HG03354 (cell line): Measurements from ENCODE around the gene NUDT5.

Experiments
- ATAC-seq: cut with Tn5 transposase; IDR thresholded peaks from one replicate; pipeline ENCODE4 v1.9.1; 2021; ENCODE audit warnings: mild to moderate bottlenecking; ENCODE audit not compliant: unreplicated experiment, poor library complexity, severe bottlenecking

NUDT5 gene

DNA sequence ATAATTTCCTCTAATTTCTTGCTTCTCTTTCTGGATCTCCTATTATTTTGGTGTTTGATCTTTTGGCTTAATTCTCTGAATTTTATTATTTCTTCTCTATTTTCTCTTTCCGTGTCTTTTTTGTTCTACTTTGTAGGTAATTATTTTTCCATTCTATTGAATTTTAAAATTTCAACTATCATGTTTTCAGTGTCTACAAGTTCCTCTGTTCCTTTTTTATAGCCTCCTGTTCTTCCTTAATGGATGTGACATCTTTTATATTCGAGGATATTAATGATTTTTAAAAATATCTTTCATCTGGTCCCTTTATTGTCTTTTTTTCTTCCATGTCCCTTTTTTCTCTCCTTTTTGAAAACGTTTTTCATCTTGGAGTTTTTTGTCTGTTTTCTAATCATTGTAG is 11.4 kb upstream of the NUDT5 start:
- ATAC-seq = no peak

DNA sequence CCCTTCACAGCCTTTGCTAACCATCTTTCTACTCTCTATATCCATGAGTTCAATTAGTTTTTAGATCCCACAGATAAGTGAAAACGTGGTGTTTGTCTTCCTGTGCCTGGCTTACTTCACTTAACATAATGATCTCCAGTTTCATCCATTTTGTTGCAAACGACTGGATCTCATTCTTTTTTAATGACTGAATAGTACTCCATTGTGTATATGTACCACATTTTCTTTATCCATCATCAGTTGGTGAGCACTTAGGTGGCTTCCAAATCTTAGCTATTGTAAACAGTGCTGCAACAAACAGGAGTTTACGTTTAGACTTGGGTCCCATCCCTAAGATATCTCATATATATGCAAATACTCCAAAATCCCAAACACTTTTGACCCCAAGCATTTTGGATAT is 9.4 kb upstream of the NUDT5 start:
- no peak for ATAC-seq

DNA sequence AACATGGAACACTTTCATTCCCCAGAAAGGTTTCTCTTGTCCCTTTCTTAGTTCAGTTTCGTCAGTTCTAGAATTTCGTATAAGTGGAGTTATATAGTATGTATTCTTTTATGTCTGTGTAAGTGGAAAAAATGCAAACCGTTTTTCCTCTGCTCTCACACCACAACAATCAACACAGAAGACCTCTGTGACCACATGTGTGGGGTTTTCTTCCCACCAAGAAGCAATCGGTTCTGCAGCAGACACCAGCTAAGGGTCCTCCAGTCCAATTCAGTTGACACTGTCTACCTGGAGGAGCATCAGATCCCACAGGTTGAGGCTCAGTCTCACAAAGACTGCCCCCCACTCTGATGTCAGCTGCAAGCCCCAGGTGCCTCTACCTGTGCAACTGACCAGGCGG is 6.5 kb upstream of the NUDT5 start:
- ATAC-seq = no peak

DNA sequence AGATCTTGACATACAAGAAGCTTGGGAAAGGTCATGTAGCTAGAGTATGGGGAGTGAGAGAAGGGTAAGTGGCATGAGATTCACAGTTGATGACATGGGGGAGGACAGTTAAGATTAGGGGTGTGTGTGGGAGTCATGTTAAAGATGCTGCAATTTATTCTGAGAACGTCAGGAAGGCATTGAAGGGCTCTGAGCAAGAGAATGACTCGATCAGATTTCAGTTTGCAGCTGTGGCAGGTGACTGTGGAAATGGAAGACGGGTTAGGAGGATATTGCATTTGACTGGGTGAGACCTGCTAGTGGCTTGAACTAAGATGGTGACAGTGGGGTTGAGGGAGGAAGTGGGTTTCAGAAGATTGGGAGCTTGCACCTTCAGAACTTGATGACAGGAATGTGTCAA is 5.9 kb upstream of the NUDT5 start:
- no peak for ATAC-seq

DNA sequence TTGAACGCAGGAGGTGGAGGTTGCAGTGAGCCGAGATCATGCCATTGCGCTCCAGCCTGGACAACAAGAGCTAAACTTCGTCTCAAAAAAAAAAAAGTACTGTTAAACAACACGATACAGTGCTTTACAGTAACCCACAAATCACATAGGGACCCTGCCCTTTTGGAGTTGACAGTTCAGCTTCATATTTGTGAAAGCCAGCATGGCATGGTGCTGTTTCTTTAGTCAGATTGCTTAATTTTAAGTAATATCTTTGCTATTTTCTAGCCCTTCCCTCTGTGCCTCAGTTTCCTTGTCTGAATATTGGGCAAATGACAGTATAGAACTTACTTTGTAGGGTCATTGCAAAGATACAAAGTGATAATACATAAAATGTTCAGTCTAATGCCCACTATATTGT is 5.2 kb upstream of the NUDT5 start:
- no peak for ATAC-seq

DNA sequence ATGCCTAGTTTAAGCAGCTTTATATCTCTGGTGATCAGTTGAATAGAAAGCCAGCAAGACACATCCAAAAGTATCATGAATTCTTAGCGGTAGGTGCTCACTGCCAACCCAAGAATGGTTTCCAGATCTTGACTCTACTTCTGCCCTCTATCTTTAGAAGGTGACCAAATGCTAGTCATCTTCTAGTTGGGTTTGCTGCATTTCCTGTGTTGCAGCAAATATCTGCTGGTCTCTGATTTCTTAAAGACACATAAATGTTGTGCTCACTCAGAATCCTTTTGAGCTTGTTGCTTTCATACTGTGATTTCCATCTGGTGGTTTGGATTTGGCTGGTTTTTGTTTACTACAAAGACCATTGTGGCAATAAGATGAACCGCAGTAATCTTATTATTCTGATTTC is 2.5 kb upstream of the NUDT5 start:
- no peak for ATAC-seq

DNA sequence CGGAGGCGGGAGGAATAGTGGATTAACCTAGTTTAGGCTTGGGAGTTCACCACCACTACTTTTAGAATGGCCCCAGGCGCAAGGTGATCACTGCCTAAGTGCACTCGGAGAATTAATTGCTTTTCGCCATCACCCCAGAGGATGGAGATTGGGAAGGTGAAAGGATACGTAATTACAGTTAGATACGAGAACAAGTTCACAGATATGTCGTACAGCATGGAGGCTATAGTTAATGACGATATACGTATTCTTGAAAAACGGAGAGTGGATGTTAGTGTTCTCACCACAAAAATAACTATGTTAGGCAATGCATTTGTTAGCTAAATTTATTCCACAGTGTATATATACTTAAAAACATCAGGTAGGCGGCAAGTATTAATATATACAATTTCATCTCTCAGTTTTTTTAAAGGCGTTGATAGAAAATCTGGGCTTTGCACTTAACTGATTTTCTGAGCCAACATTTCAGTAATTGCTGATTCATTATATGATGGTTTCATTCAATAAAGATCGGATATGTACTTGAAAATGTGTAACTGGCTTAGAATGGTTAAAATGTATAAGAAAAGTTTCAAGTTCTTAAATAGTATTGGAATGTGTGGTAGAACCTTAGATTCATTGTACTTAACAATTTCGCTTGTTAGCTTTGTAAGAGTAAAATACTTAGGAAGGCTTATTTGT is 980 bp upstream of the NUDT5 start:
- ATAC-seq = no peak

DNA sequence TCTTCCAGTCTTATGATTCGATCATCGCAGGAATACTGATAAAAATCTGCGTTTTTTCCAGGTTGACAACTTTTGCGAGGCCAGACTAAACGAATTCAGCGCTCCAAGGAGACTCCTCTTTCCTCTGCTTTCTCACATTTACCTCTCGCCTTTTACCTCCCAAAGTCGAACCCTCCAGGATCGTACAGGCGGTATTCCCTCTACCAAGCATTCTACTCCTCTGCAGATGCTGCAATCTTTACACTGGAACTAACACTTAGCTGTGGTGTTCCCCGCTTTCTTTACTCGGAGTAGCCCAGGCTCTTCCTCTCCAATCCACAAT is 449 bp downstream of the NUDT5 start:
- peak; percentile 8 for ATAC-seq

DNA sequence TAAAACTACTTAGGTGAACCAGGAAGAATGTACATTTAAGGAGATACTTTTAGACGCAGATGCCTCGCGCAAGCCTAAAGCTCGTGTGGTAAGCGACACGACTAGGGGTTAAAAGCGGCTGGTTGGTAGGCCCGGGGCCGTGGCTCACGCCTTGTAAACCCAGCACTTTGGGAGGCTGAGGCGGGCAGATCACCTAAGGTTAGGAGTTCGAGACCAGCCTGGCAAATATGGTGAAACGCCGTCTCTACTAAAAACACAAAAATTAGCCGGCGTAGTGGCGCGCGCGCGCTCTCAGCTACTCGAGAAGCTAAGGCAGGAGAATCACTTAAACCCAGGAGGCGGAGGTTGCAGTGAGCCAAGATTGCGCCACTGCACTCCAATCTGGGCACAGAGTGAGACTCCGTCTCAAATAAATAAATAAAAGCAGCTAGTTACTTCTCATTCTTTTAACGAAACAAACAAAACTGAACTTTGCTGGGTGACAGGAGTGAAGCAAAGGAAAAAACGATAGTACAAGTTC is 879 bp downstream of the NUDT5 start:
- no peak for ATAC-seq

DNA sequence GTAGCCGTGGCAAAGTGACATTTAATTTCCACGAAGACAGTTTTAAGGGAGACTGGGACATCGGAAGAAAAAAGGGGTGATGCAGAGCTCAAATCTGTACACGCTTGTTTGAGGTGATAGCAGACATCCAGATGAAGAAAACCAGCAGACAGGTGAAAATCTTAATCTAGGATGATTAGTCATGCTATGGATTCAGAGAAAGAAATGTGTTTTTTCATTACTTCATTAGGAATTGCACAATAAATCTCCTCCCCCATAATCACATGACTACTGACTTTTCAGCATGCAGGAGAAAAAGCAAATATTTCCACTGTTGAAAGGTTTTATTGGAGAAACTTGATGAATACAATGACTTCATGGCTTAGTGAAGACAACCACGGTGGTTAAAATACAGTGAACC is 2.5 kb downstream of the NUDT5 start:
- no peak for ATAC-seq

DNA sequence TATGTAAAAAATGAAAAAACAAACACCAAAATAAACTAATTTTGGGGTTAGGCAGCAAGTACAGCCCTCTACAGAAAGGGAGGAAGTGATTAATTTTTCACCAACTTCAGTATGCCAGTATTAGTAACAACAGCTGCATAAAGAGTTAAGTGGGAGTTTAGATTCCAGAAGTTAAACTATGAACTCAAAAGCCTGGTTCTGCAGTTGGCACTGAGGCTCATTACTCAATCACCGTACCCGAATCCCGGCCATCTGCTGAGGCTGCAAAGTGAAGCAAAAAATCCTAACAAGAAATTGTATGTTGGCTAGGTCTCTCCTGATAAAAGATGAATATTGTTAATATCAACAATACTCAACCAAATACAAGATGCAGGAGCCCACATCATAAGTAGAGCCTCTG is 4.0 kb downstream of the NUDT5 start:
- ATAC-seq = no peak

DNA sequence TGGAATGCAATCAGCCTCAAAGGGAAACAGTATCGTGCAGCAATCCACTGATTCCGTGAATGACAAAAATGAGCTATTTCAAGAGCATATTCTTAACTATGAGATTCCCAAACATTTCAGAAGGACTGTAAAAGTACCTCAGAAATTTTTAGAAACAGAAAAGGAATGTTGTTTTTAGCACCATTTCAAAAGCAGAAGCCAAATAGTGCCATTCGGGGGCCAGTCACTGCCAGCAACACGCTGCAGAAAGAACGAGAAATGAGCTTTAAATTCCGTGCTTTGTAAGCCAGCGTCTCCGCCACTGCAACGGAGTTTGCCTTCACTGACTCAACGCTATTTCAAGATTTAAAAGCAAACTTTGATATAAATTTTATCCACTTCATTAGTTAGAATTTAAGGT is 6.3 kb downstream of the NUDT5 start:
- no peak for ATAC-seq

DNA sequence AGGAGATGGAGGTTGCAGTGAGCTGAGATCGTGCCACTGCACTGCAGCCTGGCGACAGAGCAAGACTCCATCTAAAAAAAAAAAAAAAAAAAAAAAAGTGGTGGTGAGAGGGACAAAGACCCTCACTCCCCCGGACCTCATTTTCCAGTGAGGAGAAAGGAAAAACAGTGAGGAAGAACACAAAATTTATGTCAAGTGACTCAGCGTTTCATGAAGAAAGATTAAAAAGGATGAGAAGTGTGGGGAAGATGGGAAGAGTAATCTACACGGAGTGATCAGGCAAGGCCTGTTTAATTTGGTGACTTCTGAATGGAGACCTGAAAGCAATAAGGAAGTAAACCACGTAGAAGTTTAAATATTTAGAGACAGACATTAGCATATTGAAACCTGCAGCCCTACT is 7.0 kb downstream of the NUDT5 start:
- ATAC-seq = no peak

DNA sequence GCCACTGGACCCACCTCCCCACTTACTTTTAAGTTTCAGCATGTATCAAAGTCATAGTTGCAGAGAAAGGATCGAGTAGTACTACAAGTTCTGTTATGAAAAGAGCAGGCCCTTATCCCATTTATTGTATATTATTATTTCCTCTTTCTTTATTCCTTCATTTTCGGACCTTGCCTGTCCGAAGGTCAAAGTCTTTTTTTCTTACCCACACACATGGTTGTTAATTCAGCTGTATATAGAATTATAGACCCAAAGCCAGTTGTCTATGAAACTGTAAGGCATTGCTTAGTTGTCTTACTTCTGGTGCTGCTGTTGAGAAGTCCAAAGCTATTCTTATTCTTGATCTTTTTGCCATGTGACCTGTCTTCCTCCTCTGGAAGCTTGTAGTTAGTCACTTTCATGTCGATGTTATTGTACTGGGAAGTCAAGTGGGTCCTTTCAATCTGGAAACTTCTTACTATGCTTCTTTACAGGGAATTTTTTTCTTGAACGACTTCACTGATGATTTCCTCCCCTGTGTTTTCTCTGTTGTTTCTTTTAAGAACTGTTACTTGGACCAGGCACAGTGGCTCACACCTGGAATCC is 8.3 kb downstream of the NUDT5 start:
- ATAC-seq = no peak

DNA sequence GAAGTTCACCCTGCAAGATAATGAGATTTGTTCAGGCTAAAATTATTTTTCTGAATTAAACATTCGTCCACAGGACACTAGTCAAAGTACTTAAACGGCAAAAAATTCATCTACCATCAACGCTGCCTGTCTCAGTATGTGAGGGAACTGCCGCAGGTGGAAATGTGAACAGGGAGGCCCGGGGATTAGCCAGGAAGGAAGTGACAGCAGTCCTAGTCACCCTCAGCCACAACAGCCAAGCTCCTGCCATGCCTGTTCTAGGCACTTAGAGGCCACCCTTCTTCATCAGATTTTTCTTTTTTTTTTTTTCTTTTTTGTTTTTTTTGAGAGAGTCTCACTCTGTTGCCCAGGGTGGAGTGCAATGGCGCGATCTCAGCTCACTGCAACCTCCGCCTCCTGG is 9.4 kb downstream of the NUDT5 start:
- no peak for ATAC-seq

DNA sequence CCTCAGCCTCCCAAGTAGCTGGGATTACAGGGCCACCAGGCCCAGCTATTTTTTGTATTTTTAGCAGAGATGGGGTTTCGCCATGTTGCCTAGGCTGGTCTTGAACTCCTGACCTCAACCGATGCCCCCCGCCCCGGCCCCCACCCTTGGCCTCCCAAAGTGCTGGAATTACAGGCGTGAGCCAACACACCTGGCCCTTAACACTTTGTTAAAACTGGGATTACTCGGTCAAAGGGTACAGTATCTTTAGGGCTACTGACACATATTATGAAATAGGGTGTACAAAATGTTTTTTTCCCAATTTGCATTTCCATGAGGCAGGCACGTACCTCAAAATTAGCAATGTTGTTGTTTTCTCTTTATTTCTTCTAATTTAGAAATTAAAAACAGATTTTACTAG is 11.5 kb downstream of the NUDT5 start:
- ATAC-seq = no peak

DNA sequence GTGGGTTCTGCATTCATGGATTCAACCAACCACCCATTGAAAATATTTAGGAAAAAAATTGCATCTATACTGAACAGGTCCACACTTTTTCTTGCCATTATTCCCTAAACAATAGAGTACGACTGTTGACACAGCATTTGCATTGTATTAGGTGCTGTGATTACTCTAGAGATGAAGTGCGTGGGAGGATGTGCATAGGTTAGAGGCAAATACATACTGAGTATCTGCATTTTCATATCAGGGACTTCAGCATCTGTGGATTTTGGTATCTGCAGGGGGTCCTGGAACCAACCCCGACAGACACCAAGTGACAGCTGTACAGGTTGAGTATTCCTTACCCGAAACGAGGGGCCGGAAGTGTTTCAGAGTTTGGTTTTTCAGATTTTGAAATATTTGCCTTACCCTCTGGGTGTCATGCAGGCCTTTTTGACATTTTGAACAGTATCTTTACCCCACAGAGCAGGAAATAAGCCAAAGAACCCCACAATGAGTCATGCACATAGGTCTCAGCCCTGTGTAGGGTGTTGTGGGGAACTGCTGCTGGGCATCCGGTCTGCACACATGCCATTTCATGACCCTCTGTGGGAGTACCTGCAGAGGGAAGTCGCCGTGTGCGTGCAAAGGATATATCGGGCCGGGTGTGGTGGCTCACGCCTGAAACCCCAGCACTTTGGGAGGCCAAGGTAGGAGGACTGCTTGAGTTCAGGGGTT is 14.5 kb downstream of the NUDT5 start:
- ATAC-seq = peak; percentile 68

DNA sequence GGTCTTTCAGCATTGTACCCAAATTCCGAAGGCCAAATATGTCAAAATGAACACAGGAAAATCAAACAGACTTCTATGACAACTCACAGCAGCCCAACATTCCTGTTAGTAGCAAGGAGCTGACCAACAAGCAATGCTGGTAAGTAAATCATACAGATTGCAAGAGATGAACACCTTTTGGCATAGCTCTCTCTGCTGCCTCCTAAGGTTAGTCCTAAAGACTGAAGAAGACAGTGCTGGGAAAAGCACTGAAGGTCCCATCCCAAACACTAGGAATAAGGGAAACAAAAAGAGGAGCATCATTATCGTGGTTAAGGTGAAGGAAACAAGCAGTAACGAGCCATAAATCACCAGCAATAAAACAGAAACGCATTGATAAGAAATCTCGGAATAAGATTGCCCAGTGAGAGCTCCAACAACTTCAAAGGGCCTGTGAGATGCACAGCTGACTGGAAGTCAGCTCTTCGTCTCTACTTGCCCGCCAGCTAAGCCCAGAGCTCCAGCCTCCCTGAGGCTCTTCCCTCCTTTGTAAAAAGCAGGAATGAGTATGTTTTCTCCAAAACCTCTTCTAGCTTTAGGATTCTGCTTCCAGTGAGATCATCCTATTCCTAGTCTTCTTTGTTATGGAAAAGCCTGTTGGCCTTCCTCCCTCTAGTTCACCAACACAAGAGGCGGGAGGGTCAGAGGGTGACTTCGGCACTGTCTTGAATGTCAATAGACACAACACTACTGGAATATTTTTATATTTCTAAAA is 15.3 kb downstream of the NUDT5 start:
- ATAC-seq = no peak

DNA sequence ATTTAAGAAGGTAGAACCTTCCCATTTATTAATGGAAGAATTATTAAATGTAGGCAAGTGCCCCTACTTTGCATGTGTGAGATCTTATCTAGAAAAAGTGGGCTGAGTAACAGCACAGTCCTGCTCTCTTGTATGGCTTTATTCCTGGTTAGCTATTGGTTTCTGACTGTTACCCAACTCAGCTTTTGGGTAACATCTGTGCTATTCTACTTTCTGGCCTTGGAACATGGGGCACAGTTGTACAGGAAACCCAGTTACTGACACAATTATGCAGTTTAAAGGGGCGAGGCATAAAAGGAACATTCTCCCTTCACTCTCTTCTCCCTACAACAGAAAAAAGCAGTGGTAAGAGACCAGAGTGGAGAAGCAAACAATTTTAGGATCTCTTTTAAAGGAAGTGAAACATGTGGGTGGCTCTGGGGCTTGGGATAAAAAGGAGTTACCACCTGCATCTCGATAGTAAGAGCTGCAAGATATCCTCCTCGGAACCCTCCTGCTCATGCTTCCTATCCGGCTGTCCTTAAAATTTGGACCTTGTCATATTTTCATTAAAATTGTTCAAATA is 16.0 kb downstream of the NUDT5 start:
- ATAC-seq = no peak

DNA sequence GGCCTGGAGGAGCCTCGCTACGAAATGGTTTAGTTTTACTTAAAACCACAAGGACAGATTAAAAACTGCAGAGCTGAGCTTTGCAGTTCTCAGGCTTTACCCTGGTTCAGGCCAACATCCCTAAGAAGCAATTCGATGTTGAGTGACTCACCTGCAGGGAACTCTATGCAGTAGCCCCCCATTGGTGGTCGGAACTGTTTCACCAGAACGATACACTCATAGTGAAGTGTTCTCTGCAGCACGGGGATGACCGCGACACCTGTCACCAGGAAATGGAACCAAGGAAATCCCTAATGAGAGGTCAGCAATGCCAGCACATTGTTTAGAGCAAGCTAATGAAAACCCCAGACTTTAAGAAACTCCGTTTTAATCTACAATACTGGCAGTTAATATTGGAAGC is 18.0 kb downstream of the NUDT5 start:
- no peak for ATAC-seq
